GM12865 (cell line): Measurements from ENCODE around the gene DIS3L2.
"Not testable (repeated sequence)": the region's sequence is repeated elsewhere in the genome, so short reads cannot be mapped to it uniquely, and the experiment has no call there.

Experiments
- DNase-seq: peaks from one replicate; pipeline ENCODE4 v3.0.0; 2010; ENCODE audit warnings: low read depth
- H3K4me3 ChIP-seq: 2 replicates; pipeline ENCODE4 v1.5.1; 2011; ENCODE audit warnings: mild to moderate bottlenecking, low read depth, low read length, control low read depth
- TF ChIP-seq, protein P1 (sequence below): IDR thresholded peaks from 2 replicates; pipeline ENCODE4 v1.5.1; 2011; ENCODE audit warnings: low read length, control low read depth, low read depth, inconsistent platforms; ENCODE audit not compliant: insufficient read depth; ENCODE audit errors: missing control alignments

DIS3L2 gene

DNA sequence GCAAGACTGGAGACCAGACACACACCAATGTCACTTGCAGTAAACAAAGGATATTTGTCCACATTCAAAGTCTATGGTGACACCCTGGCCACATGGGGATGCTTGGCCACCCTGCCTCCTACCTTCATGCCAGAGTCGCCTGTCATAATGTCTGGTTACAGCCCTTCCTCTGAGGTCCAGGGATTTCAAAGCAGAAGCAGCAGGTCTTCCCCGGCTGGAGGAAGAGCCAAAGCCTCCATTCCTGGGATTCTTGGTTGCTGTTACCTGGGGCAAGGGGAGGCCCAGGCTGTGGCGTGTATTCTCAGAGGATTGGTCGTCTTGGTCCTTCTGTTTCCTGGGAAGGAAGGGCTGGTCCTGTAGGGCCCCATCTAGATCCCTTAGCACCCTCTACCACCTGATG is 414.7 kb downstream of the DIS3L2 start:
- no peak overlapping the region for H3K4me3 ChIP-seq
- no peak for DNase-seq
- TF ChIP-seq, protein P1, sequence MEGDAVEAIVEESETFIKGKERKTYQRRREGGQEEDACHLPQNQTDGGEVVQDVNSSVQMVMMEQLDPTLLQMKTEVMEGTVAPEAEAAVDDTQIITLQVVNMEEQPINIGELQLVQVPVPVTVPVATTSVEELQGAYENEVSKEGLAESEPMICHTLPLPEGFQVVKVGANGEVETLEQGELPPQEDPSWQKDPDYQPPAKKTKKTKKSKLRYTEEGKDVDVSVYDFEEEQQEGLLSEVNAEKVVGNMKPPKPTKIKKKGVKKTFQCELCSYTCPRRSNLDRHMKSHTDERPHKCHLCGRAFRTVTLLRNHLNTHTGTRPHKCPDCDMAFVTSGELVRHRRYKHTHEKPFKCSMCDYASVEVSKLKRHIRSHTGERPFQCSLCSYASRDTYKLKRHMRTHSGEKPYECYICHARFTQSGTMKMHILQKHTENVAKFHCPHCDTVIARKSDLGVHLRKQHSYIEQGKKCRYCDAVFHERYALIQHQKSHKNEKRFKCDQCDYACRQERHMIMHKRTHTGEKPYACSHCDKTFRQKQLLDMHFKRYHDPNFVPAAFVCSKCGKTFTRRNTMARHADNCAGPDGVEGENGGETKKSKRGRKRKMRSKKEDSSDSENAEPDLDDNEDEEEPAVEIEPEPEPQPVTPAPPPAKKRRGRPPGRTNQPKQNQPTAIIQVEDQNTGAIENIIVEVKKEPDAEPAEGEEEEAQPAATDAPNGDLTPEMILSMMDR: no peak

DNA sequence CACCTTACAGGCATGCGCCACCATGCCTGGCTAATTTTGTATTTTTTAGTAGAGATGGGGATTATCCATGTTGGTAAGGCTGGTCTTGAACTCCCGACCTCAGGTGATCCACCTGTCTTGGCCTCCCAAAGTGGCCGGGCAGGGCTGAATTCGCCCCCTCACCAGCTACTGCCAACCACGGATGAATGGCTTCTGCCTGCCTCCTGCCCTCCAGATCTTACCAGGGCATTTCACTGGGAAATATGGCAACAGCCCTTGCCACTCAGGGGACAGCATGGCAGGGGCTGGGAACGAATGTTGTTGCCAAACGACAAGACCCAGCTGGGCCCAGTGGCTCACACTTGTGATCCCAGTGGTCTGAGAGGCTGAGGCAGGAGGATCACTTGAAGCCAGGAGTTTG is 415.2 kb downstream of the DIS3L2 start:
- no peak for DNase-seq
- H3K4me3 ChIP-seq: no peak overlapping the region
- TF ChIP-seq, protein P1: no peak

DNA sequence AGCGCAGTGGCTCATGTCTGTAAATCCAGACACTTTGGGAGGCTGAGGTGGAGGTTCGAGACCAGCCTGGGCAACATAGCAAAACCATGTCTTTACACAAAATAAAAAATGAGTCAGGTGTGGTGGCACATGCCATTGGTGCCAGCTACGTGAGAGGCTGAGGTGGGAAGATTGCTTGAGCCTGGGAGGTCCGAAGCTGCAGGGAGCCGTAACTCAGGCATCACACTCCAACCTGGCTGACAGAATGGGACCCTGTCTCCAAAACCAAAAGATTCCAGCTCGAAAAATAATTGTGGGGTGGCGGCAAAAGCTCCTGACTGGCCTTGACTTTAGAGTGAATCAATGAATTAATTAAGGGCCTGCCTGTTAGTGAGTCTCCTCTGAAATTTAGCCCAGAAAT is 415.8 kb downstream of the DIS3L2 start:
- DNase-seq: no peak
- TF ChIP-seq, protein P1: no peak
- H3K4me3 ChIP-seq: no peak overlapping the region

DNA sequence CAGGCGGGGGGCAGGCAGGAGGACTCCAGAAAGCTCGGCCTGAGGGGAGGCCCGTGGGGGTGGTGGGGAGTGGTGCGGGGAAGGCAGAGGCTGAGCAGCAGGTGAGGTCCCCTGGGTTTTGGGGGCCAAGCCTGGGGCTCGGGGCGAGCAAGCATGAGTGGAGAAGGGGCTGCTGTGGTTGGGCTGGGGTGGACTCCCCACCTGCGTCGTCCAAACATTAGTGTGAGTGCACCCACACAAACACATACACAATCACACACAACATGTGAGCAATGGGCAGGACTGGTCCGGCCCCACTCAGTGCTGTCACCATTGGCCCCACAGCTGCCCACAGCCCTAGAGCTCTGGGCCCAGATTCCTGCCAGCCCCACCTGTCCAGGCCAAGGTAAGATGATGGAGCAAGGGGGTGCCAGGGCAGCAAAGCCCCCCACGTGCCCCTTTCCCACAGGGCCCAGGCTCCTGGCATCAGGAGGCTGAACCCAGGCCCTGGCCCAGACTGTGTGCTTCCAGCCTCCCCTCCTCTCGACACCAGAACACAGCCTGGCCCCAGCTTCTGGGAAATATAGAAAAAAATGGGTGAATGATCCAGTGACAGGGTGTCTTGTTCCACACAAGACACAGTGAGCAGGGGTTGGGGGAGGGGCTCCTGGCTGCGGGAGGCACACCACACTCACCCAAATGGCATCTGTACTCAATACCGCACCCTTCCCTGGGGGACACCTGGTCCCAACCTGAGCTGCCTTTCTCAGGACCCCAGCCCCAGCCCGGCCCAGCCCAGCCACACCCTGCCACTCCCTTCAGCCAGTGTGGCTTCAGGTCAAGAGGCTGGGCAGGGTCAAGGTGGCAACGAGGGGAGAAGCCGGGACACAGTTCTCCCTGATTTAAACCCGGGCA is 416.6 kb downstream of the DIS3L2 start:
- no peak overlapping the region for H3K4me3 ChIP-seq
- TF ChIP-seq, protein P1: no peak
- no peak for DNase-seq

DNA sequence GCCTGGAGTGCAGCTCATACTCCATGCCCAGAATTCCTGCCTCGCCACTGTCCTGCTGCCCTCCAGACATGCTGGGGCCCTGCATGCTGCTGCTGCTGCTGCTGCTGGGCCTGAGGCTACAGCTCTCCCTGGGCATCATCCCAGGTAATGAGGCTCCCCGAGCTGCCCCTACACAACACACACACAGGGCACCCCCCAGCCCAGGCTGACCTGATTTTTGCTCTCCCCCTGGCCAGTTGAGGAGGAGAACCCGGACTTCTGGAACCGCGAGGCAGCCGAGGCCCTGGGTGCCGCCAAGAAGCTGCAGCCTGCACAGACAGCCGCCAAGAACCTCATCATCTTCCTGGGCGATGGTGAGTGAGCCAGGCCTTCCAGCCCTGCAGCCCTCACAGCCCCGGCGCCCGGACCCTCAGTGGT is 417.2 kb downstream of the DIS3L2 start, which contains the start of gene ALPP:
TSS of gene ALPP (plus strand) at position 17 of the 417 bp plus-strand sequence. CDS start at position 69, 52 bp downstream.
- DNase-seq, H3K4me3 ChIP-seq: not testable (repeated sequence)

DNA sequence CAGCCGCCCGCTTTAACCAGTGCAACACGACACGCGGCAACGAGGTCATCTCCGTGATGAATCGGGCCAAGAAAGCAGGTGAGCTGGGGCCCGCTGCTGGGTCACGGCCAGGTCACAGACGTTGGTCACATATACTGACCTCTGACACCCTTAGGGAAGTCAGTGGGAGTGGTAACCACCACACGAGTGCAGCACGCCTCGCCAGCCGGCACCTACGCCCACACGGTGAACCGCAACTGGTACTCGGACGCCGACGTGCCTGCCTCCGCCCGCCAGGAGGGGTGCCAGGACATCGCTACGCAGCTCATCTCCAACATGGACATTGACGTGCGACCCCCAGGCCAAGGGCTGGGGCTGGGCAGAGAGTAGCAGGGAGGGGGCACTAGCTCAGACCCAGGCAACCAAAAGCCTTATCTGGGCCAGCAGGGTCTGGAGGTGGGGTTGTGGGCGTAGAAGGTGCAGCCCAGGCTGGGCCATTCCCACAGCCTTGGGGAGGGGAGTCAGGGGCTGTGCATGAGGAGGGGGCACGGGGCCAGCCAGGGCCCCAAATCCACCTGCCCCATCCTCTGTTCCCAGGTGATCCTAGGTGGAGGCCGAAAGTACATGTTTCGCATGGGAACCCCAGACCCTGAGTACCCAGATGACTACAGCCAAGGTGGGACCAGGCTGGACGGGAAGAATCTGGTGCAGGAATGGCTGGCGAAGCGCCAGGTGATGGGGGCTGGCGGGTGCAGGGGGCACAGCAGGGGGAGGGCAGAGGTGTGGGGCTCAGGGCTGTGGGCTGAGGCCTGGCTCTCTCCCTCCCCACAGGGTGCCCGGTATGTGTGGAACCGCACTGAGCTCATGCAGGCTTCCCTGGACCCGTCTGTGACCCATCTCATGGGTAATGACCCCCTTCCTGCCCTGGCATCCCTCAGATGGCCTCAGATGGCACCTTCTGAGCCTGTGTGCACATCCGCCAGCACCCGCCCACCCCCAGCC is 418.4 kb downstream of the DIS3L2 start:
- not testable (repeated sequence) for H3K4me3 ChIP-seq

DNA sequence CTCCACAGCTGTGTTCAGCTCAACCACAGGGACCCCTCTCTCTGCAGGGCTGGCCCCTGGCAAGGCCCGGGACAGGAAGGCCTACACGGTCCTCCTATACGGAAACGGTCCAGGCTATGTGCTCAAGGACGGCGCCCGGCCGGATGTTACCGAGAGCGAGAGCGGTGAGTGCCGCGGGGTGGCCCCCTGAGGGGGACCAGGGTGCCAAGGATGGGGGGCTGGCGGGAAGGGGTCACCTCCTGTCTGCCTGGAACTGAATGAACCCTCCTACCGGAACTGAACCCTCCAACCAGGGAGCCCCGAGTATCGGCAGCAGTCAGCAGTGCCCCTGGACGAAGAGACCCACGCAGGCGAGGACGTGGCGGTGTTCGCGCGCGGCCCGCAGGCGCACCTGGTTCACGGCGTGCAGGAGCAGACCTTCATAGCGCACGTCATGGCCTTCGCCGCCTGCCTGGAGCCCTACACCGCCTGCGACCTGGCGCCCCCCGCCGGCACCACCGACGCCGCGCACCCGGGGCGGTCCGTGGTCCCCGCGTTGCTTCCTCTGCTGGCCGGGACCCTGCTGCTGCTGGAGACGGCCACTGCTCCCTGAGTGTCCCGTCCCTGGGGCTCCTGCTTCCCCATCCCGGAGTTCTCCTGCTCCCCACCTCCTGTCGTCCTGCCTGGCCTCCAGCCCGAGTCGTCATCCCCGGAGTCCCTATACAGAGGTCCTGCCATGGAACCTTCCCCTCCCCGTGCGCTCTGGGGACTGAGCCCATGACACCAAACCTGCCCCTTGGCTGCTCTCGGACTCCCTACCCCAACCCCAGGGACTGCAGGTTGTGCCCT is 419.9 kb downstream of the DIS3L2 start:
- DNase-seq, H3K4me3 ChIP-seq: not testable (repeated sequence)

More for the DNA sequence above, 418.4 kb downstream of the DIS3L2 start:
- not testable (repeated sequence) for DNase-seq
